UCSD-AML1 (cell line): ENCODE measurements around the gene SPDYC.
A peak's percentile ranks its signal among the peaks of the same experiment; 100 is the strongest.
"Not testable (repeated sequence)": the region's sequence is repeated elsewhere in the genome, so short reads cannot be mapped to it uniquely, and the experiment has no call there.

Source experiments
- DNase-seq: peaks from one replicate; lab custom pipeline; 2025; ENCODE audit not compliant: unreplicated experiment; lab: John Stamatoyannopoulos, UW

The SPDYC gene

GRCh38 chr11:65134240-65134951, 35.6 kb upstream of the SPDYC start, which contains the start of gene SYVN1:
Gene SYVN1 (minus strand): TSS chr11:65134519. CDS start chr11:65133601, 918 bp downstream.
- DNase-seq = peak; percentile 89

DNA sequence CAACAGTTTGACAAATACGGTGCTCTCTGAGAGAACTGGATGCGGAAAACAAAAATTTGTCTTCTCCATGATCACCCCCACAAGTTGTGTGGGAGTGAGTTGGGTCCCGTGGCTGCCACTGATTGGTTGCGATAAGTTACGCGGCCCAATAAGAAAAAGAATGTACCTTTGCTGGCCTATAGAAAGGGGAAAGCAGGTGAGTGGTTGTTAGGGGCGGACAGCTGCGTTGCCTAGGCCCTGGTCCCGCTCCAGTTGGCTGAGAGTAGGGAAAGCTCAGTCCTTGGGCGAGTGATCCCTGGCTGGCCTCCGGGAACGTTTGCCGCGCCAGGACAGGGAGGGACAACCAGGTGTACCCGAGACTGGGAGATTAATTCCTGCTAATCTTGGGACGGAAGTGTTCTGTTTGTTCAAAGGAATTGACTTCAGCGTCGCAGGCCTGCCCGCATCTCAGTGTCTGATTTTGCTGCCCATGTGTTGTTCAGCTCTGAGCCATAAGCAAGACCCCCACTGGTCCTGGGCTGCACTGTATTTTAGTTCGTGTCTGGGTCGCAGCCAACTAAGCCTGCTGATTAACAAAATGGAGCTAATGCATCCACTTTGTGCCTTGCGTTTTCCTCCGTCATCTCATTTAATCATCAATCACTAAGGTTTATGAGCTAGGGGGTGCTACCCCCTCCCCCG, 34.9 kb upstream of the SPDYC start:
- peak; percentile 85 for DNase-seq

GRCh38 chr11:65135633-65136145, 34.3 kb upstream of the SPDYC start:
- DNase-seq = no peak

- no peak for DNase-seq
Observed at GRCh38 chr11:65136515-65137096, 33.4 kb upstream of the SPDYC start.

DNA sequence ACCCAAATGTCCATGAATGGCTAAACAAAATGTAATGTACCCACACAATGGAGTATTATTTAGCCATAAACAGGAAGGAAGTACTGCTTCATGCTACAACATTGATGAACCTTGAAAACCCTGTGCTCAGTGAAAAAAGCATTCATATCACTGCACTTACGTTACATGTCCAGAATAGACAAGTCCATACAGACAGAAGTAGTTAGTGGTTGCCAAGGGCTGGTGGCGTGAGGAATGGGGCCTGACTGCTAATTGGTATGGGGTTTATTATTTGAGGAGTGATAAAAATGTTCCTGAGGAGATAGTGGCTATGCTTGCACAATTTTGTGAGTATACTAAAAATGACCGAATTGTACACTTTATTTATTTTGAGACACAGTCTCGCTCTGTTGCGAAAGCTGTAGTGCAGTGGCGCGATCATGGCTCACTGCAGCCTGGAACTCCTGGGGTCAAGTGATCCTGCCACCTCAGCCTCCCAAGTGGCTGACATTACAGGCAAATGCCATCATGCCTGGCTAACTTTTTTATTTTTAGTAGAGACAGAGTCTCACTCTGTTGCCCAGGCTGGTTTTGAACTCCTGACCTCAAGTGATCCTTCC, 28.0 kb upstream of the SPDYC start:
- DNase-seq = no peak

DNA sequence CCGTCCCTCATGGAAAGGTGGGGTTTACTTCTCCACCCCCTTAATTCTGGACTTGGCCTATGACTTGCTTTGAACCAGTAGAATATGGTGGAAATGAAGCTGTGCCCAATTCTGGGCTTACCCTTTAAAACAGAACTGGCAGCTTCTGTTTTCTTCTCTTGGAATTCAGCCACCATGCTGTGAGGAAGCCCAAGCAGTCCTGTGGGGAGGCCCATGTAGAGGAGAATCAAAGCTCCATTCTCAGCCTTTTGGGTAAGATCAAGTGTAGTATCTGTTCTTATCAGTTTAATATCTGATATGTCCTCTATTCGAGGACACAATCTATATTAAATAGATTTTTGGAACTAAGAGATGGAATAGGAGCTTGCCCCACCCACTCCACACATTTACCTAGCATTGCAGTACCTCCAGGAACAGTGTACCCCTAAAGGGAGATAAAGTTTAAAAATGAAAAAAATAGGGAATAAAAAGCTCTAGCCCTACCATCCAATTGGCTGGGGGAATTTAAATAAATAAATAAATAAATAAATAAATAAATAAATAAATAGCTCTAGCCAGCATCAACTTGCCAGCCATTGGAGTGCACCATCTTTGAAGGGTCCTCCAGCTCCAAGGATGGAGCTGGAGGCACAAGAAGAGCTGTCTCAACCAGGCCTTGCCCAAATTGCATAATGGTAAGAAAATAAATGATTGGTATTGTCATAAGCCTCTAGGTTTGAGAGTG, 22.5 kb upstream of the SPDYC start:
- no peak for DNase-seq

DNA sequence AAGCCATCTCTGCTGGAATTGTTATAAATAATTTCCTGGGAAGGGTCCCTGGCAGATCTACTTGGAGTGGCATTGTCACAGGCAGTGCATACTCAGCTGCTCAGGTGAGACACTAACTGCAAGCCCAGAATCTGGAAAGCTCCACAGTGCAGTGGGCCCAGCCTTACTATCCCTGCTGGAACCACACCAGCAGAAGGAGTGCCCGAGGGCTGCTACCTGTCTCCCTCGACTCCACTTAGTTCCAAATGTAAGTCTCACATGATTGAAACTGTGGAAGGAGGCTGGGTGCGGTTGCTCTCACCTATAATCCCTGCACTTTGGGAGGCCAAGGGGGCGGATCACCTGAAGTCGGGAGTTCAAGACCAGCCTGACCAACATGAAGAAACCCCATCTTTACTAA, 21.4 kb upstream of the SPDYC start:
- DNase-seq = no peak

DNA sequence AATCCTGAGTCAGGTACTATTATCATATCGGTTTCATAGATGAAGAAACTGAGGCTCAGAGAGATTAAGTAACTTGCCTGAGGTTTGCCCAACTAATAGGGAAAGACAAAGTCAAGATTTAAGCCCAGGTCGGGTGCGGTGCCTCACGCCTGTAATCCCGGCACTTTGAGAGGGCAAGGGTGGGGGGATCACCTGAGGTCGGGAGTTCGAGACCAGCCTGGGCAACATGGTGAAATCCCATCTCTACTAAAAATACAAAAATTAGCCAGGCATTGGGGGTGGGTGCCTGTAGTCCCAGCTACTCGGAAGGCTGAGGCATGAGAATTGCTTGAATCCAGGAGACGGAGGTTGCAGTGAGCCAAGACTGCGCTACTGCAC, 19.9 kb upstream of the SPDYC start:
- DNase-seq = not testable (repeated sequence)

GRCh38 chr11:65150509-65151299, 19.3 kb upstream of the SPDYC start:
- peak; percentile 80 for DNase-seq

- no peak for DNase-seq
Observed at GRCh38 chr11:65151331-65151899, 18.6 kb upstream of the SPDYC start.

- no peak for DNase-seq
Observed at GRCh38 chr11:65152122-65152521, 17.9 kb upstream of the SPDYC start.

GRCh38 chr11:65156256-65156655, 13.8 kb upstream of the SPDYC start:
- no peak for DNase-seq

DNA sequence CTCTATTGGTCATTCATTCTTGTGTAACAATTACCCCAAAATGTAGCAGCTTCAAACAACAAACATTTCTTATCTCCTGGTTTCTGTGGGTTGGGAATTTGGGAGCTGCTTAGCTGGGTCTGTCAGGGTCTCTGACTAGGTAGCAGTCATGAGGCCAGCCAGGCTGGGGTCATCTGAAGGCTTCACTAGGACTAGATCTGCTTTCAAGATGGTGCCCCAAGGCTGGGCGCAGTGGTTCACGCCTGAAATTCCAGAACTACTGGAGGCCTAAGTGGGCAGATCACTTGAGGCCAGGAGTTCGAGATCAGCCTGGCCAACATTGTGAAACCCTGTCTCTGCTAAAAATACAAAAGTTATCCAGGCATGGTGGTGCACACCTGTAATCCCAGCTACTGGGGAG, 13.1 kb upstream of the SPDYC start:
- no peak for DNase-seq

DNA sequence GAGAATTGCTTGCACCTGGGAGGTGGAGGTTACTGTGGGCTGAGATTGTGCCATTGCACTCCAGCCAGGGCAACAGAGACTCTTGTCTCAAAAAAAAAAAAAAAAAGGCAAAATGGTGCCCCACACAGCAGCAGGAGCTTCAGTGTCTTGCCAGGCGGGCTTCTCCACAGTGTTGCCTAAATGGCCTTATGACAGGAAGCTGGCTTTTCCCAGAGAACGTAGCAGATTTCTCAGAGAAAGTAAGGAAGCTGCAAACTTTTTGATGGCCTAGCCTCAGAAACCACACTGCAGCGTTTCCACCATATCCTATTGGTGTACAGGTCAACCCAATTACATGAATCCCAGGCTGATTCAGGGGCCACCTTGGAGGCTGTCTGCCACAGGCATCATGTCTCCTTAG, 12.7 kb upstream of the SPDYC start:
- DNase-seq = no peak

DNA sequence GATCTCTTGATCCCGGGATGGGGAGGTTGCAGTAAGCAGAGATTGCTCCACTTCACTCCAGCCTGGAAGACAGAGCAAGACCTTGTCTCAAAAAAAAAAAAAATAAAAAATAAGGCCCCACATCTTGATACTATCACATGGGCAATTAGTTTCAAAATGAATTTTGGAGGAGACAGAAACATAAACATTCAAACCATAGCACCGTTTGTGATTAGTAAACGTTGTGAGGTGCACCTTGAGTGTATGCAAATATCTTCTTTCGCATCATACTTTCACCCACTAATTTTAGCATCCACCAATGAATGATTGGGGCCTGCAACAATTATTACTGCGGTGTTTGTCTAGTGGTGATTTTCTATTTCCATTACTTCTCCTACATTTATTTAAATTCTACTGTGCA, 11.0 kb upstream of the SPDYC start:
- DNase-seq = no peak

DNA sequence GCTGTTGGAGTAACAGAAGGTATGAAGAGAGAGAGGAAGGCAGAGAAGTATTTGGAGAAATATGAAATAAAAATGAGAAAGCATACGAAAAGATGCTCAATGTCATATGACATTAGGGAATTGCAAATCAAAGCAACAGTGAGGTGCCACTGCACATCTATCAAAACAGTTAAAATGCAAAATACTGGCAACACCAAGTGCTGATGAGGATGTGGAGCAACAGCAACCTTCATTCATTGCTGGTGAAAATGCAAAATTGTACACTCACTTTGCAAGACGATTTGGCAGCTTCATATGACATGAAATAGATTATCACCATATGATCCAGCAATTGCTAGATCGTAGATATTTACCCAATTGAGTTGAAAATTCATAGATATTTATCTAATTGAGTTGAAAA, 9.4 kb upstream of the SPDYC start:
- no peak for DNase-seq

DNA sequence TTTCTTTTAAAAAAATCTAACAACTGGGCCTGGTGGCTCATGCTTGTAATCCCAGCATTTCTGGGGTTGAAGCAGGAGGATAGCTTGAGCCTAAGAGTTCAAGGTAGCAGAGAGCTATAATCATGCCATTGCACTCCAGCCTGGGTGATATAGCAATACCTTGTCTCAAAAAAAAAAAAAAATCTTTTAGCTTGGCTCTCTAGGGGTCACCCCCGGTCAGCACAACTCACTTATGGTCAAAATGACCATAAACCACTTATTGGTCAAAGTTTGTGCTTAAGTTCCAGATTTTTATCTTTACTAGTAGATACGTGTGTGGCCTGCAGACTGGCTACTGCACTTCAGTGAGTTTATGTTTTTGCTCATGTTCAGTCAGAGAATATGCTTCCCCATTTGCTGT, 6.3 kb upstream of the SPDYC start:
- DNase-seq = no peak

GRCh38 chr11:65165410-65166317, 4.4 kb upstream of the SPDYC start:
- DNase-seq = no peak

- no peak for DNase-seq
Observed at GRCh38 chr11:65166893-65167292, 3.1 kb upstream of the SPDYC start.
